ENCODE results near the gene TRMT1L.

- TF ChIP-seq CTCF (conservative IDR thresholded peaks at IDR 0.05) (no peak), ZFX (IDR thresholded peaks at IDR 0.05) (no peak)
Measured at GRCh38 chr1:185070051-185070450, 86.7 kb downstream of the TRMT1L start.

All from C4-2B (cell line).